SK-MEL-5 (cell line): Measurements from ENCODE around the gene TBC1D9B. TPM values are rescaled to one million over a fixed set of nuclear protein-coding genes. Genes with fewer than 3 reads are reported as not detected.

Experiments
- DNase-seq: peaks from one replicate; pipeline ENCODE4 v3.0.0-alpha.2; 2016; ENCODE audit warnings: low read depth, low spot score
- in situ Hi-C: cut with HindIII; loops from 2 replicates; pipeline ENCODE4 v1.10.0; 2016; ENCODE audit warnings: low sequenced_read_pairs, high pct_unique_total_duplicates, low pct_unique_long_range_greater_than_20kb
- total RNA-seq: library from RNA; depleted of rRNA; stranded (reverse); fragments of >200 nt; shearing (Covaris generic); gene quantifications from 2 replicates; pipeline ENCODE4 v1.2.3, GENCODE V29; 2014

Gene TBC1D9B
- total RNA-seq, 1 experiment from 2014 or later, result 24.4 TPM

DNA sequence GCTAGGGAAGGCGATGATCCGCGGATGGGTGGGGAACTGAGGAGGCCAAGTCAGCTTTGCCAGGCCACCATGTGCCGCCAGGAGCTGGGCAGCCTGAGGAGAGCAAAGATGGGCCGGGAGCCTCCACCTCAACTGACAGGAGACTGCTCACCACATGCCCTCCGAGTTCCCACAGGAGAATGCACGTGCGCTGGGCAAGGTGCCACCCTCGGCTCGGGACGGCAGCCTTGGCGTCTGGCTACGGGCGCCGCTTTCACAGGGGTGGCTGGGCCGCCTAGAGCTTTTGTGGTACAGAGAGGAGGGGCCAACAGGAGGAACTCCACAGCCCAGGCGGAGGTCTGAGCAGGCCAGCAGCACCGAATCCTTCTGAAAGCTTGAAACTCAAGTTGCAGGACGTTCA lies 5.3 kb upstream of the TBC1D9B start:
- in situ Hi-C loops, result no loop called here
- no peak for DNase-seq

DNA sequence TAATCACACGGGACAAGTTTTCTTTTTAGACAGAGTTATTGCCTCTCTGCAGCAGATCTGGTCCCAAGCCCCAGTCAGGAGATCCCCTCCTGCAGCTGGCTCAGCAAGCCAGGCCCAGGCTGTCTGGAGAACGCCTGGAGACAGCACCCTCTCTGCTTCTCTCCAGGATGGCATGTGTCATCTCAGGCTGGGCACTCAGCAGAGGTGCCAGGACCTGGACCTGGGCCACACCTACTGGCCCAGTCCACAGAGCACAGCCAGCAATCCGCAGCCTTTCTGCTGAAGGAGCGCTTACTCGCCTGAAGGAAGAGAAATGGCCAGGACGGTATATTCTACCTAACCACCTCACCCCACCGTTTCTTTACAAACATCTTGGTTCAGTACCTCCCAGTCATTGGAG lies 4.7 kb upstream of the TBC1D9B start:
- DNase-seq, result no peak
- in situ Hi-C loops, result no loop called here

DNA sequence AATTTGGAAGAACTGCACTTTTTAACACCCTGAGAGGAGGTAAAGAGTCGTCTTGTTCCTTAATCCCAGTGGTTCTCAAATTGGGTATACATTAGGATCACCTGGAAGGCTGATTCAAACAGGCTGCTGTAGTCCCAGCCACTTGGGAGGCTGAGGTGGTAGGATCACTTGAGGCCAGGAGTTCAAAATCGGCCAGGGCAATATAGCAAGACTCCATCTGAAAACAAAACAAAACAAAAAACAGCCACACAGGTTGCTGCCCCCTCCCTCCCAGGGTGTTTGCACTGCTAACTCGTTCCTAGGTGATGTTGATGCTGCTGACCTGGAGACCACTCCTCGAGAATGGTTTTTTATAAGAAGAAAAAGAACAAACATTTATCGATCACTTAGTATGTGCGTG lies 1.5 kb upstream of the TBC1D9B start:
- in situ Hi-C loops, result no loop called here
- no peak for DNase-seq

DNA sequence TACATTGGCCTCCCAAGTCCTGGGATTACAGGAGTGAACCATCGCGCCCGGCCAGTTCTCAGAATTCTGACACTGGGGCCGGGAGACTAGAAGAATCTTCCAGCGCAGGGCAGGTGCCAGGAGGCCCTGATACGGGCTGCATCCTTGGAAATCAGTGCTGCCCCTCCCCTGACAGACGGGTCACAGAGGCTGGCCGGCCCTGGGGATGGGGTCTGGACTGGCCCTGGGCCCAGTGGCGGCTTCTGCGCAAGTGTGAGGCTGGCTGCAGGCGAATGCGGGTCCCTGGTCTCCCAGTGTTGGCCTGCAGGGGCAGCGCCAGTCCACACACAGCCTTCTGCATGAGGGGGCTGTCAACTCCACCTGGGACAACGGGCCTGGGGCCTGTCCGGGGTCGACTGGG lies 831 bp upstream of the TBC1D9B start:
- DNase-seq, result no peak
- in situ Hi-C loops, result no loop called here

DNA sequence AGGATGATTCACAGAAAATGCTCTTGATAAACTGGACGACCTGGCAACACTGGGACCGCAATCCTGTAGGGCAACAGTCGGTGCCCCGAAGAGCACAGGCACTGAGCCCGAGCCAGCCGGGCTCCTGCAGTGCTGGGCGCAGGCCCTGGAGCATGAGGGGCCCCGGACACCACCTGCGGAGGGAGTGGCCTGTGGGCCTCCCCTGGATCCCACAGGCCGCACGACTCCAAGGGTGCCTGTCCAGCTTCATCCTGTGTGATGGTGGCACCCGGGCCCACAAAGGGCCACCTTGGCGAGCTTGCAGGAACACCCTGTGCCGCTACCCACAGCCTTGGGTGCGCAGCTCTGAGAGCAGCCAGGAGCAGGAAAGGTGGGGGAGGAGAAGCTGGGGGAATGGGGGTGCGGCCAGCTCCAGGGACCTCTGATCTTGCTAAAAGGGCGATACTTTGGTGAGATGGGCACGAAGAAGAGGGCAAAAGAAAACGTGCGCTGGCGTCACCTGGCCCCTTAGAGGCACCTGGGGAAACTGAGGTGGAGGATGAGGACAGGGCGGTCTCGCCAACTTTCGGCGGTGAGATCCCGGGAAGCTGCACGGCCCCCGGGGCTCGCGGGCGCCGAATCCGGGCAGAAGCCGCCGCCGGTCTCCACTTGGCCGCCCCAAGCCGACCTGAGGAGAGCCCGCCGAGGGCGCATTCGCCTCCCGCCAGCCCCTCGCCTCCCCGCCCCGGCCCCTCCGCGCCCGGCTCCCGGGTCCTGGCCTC lies 722 bp downstream of the TBC1D9B start:
- in situ Hi-C loops, result no loop called here
- DNase-seq, result no peak

DNA sequence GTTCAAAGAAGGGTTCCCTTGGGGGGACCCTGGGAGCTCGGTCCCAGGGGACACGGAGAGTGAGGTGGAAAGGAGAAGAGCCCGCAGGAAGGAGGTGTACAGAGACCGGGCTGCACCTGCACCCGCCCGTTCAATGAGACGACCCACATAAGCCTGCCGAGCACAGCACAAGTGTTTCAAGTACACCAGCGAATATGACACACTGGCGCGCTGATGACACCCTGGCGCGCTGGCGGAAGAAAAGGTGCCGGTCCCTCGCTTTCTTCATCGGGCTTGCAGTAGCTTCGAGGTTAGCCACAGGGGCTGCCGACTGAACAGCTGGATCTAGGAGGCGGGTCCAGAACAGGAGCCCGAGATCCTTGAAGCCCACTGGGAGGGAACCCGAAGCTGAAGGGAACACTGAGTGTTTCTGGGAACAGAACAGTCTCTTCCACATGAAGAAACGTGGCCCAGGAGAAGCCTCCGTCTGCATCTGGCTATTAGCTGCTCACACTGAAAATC lies 1.4 kb downstream of the TBC1D9B start:
- in situ Hi-C loops, result no loop called here
- no peak for DNase-seq

DNA sequence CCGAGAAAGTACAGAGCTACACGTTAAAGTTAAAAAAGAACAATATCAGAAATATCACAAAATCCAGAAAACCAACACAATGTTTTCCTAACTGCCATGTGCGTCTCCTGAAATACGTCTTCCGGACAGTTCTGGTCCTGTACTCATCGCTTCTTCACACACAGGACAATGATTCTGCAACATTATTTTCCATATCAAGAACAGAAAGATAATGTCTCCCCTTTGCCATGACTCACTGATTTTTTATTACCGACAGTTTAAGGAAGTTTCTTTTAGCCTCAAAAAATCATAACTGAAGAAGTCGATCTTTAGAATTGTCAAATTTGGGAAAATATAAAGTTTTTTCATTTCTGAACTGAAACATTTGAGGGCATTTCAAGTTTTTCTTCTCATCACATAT lies 2.5 kb downstream of the TBC1D9B start:
- DNase-seq, result no peak
- in situ Hi-C loops, result no loop called here

DNA sequence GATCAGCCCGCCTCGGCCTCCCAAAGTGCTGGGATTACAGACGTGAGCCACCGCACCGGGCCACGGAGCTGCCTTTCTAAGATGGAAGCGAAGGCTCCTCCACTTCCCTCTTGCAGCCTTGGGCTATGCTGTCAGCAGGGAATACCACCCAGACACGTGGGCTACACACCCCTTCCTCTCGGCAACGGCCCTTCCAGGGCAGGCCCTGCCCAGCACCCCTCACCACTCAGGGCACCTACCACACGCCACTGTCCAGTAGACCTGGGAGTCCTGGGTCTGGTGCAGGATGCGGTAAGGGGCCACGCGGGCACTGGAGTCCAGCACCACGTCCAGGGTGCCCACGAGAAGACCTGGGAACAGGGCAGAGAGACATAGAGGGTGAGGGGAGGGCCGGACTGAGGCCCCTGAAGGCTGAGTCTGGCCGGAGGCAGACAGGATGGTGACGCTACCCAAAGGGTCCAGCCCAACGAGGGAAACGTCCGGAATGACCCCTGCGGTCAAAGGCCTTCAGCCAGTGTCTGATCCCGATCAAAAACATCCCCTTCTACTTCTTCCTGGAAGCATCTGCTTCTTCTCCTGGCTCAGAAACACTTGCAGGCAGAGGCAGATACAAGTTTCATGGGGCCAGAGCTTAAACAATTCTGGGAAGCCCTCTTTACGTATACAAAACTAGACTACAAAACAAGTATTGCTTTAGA lies 3.1 kb downstream of the TBC1D9B start:
- in situ Hi-C loops, result no loop called here
- DNase-seq, result no peak

DNA sequence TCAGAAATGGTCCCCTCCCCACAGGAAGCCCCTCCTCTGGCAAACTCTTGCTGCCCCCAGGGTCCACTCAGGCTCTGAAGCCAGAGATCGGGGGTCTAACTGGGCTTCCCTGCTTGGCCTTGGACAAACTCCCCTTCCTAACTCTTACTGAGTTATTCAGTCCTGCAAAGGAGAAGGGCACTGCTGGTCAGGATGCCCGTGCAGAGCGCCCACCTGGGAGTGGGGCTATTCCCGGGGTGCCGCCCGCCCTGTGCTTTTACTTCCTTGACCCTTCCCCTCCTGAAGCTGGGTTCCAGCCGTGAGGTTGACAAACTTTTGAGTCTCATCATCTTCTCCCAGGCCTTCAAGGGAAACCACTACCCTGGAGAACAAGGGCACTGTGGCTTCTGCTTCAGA lies 4.9 kb downstream of the TBC1D9B start:
- no peak for DNase-seq
- in situ Hi-C loops, result no loop called here

DNA sequence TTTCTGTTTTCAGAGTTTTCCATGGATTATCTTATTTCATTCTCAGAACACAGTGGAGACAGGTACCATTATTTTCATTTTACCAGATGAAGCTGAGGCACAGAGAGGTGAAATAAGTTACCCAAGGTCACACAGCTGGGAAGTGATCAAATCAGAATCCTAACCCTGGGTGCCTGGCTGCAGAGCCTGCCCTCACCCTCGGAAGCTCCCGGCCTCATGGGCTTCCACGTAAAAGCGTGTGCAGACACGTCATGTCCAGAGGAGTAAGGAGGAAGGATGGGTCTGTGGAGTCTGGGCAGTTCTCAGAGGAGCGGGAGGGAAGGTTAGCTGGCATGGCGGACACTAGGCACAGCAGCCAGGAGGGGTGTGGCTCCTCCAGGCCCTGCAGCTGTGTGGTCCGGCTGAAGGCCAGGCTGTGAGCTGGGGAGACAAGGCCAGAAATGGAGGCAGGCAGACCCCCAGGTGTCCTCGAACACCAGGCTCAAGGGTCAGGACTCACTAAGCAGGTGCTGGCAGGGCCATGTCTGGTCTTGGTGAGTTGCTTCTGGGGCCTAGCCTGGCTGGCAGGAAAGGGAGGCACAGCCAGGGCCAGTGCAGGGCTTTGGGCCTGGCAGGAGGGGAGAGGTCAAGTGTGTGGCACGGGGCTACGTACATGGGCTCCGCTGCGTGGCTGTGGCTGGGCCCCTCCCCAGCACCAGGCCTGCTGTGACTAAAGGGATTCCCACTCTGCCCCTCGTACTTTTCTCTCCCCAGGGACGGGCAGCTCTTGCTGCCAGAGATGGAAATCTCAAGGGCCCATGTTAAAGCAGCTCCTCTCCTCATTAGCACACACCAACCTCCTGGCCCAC lies 5.6 kb downstream of the TBC1D9B start:
- in situ Hi-C loops, result no loop called here
- DNase-seq, result no peak

DNA sequence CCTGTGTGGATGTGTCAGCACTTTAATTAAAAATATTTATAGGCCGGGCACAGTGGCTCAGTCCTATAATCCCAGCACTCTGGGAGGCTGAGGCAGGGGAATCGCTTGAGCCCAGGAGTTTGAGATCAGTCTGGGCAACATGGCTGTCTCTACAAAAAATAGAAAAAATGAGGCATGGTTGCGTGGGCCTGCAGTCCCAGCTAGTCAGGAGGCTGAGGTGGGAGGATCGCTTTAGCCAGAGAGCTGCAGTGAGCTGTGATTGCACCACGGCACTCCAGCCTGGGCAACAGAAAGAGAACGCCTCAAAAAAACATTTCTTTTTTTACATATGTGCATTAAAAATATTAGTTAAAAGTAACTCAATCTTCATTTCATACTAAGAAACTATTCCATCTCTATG lies 6.2 kb downstream of the TBC1D9B start:
- in situ Hi-C loops, result no loop called here
- DNase-seq, result no peak

DNA sequence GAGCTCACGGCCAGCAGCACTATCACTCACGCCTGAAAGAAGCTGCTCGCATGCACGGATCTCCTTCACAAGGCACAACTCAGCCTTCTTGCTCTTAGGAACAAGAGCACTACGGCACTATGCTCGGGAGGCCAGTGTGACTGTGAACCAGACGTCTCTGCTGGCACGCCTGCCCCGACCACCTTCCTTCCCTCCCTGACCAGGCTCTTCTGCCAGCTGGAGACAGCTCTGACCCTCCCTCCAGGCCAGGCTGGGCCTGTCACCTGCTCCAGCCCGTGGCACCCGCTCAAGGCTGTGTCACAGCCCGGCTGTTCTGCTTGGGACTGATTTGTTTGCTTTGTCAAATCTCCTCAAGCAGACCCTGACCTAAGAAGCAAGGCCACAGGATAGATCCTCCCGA lies 7.0 kb downstream of the TBC1D9B start:
- DNase-seq, result no peak
- in situ Hi-C loops, result no loop called here

DNA sequence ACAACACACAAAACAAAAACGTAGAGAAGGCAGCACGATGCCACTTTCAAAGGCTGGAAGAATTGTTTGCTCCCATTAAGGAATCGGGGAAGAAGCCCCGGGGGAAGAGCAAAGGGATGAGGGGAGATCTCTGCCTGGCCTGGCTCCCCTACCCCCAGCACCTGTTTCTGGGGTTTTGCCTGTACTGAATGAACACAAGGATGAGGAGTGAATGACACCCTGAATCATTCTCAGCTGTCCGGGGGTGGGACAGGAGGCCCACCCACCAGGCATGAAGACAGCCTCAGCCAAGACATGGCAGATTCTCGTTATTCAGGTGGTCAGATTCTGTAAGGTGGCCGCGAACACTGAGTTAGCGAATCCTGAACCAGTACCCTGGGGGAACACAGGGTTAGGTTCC lies 7.5 kb downstream of the TBC1D9B start:
- in situ Hi-C loops, result no loop called here

DNA sequence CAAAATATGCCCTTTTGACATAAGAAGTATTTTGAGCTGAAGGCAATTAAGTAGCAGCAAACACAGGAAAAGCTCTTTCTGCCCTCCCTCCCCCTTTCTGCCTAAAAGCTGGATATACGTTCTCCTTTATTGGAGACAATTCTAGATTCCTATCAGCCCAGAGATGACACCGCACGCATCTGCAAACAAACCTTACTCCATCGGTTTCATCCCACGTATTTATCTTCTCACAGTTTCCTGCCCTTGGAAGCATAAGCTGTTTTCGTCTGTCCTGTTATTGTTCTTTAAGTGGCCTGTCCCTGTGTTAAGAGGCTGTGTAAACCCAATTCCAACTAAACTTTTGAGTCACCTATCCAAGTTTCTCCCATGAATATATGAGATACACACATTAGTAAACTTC lies 11.8 kb downstream of the TBC1D9B start:
- DNase-seq, result no peak
- in situ Hi-C loops, result no loop called here

More for the DNA sequence above, 7.5 kb downstream of the TBC1D9B start:
- no peak for DNase-seq

DNA sequence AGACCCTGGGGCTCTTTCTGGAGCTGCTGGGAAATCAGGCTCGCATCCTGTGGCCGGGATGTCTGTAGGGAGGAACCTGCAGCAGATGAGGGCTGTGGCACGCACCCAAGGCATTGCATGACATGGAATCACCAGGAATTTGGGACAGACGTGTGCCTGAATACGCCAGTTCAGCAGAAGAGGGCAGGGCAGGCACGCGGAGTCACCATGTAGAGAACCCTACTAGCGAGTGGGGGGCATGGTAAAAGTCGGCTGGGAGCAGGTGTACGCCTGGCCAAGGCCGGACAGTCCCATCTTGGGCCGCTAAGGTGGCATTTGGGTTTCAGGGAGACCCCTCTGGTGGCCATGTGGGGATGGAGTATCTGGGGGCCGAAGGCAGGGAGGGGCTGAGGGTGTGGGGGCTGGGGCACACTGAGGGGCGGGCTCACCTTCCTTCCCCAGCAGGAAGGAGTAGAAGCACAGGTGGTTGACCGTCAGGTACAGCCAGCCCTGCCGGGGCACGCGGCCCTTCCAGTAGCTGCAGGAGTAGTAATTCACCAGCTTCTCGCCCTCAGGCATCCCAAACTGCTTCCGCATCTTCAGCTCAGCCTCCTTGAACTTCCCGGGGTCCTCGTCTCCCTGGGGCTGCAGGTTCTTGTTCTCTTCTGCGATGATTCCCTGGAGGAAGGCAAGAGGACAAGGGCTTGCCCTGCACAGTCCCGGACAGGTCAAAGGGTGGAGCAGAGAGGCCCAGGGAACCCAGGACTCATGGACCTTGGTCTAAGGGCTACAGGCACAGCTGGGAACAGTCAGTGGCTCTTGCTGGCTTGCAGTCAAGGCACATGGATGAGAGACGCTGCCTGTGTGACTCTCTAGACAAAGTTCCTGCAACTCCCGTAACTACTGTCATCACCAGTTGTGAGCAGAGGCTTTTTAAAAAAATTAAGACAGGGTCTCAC lies 13.5 kb downstream of the TBC1D9B start:
- DNase-seq, result no peak
- in situ Hi-C loops, result no loop called here

DNA sequence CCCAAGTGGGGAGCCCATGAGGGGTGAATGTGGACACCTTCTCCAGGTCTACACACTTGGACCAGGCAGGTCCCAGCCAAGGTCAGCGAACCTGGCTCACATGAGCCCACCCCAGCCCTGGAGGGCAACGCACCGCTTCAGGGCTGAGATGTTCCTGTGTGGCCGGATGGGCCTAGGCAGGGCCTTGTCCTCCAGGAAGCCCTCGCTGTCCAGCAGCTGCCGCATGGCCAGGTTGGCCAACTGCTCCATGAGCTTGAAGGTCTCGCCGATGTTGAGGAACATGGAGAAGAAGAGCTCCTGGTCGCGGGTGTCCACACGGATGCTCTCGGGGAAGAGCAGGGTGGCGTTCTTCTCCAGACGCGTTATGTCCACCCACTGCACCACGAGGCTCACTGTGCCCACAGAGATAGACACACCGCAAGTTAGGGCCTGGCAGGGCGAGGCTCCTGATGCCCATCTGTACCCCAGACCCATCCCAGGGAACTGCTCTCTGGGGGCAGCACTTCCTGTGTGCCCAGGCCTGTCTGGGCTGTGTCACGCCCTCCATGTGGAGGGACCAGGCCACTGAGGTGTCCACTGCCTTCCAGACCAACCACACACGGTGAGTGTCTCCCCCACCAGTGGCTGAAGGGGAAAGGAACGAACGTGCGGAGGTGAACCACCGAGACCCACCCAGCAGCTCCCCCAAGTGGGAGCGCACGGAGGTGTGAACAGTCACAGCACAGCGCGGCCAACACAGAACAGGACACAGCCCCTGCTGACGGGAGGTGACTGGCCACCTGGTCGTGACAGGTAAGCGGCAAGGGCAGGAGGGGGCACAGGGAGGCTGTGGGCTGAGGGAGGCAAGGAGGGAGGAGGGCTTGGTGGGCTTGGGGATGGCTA lies 14.4 kb downstream of the TBC1D9B start:
- in situ Hi-C loops, result no loop called here
- no peak for DNase-seq
